Upper lobe of left lung (tissue), 6 donors: ENCODE data around the gene DHRS11. TPM values are rescaled to one million over a fixed set of nuclear protein-coding genes. Genes with fewer than 3 reads are reported as not detected.

Source experiments
- ATAC-seq, 2 donors: fragments of 200-7000 bp; cut with Tn5 transposase; one replicate each; pipeline ENCODE4 v1.9.1; 2022; ENCODE audit warnings: mild to moderate bottlenecking in 2 of 2, moderate library complexity in 2 of 2; ENCODE audit not compliant: low FRiP score in 2 of 2
- DNase-seq, 2 donors: peaks; one replicate each; pipeline ENCODE4 v3.0.0-alpha.2; 2019 to 2020
- H3K27ac ChIP-seq, 4 donors: fragments of 200-600 bp; sonication (generic); one replicate each; pipeline ENCODE4 v1.5.1; 2016 to 2019
- H3K27me3 ChIP-seq, 4 donors: fragments of 200-600 bp; sonication (generic); one replicate each; pipeline ENCODE4 v1.5.1; 2017 to 2019
- H3K36me3 ChIP-seq, 4 donors: fragments of 200-600 bp; sonication (generic); one replicate each; pipeline ENCODE4 v1.5.1; 2016 to 2019
- H3K4me1 ChIP-seq, 4 donors: fragments of 200-600 bp; sonication (generic); one replicate each; pipeline ENCODE4 v1.5.1; 2018 to 2019
- H3K4me3 ChIP-seq, 4 donors: fragments of 200-600 bp; sonication (generic); one replicate each; pipeline ENCODE4 v1.5.1; 2017 to 2019; ENCODE audit warnings: mild to moderate bottlenecking in 2 of 4, moderate library complexity in 1 of 4
- H3K9me3 ChIP-seq, 4 donors: fragments of 200-600 bp; sonication (generic); one replicate each; pipeline ENCODE4 v1.5.1; 2018 to 2019
- CTCF ChIP-seq, 6 experiments: fragments of 450-650 bp in 4 of 6; fragments of 200-600 bp in 2 of 6; sonication (generic) in 2 of 6; IDR thresholded peaks; one replicate each; pipeline ENCODE4 v1.5.1; 2016 to 2019; ENCODE audit warnings: antibody characterized with exemption in 6 of 6
- EP300 ChIP-seq, 4 donors: sonication (generic); formaldehyde crosslinking; IDR thresholded peaks; one replicate each; pipeline ENCODE4 v1.5.1; 2017; ENCODE audit warnings: antibody characterized with exemption in 4 of 4, control low read depth in 2 of 4
- POLR2A ChIP-seq, 4 donors: fragments of 450-650 bp; IDR thresholded peaks; one replicate each; pipeline ENCODE4 v1.5.1; 2016 to 2017; ENCODE audit warnings: antibody characterized with exemption in 4 of 4, mild to moderate bottlenecking in 2 of 4
- POLR2AphosphoS5 ChIP-seq, 2 donors: sonication (generic); formaldehyde crosslinking; IDR thresholded peaks; one replicate each; pipeline ENCODE4 v1.5.1; 2017; ENCODE audit warnings: antibody characterized with exemption in 2 of 2
- WGBS, 2 donors: methylation state at CpG; one replicate each; pipeline ENCODE4 v1.1.5; 2017 to 2018; 5-methylcytosine and 5-hydroxymethylcytosine counted together
- total RNA-seq, 6 donors: library from RNA; depleted of rRNA in 4 of 6; stranded (reverse); fragments of >200 nt in 4 of 6; gene quantifications; one replicate each; pipeline versions ENCODE4 v1.1.0 to v1.2.1, GENCODE V29; 2016 to 2021
- donor health status: DM: no; HTN: no; CAD: no; lungs with moderate emphysema.
- donor health status: DM: no; HTN: yes; CAD: no; lungs with severe emphysema.

Gene DHRS11
- total RNA-seq, 6 donors from 2014 or later, result 3.6 to 7.5 (median 4.9) TPM

- peaks cover 0 to 10% (median 3%) of the 10 kb centered on the region in 4 donors for H3K4me1 ChIP-seq
- TF ChIP-seq POLR2AphosphoS5 (IDR thresholded peaks at IDR 0.05) (no peak), CTCF (IDR thresholded peaks at IDR 0.05) (no peak), POLR2A (IDR thresholded peaks at IDR 0.05) (no peak), EP300 (IDR thresholded peaks at IDR 0.05) (no peak)
- no peak overlapping the region for H3K27ac ChIP-seq
- no peak overlapping the region for H3K4me3 ChIP-seq
- ATAC-seq (peak in 1 of 2 donors; percentile 30), DNase-seq (no peak)
- H3K27me3 ChIP-seq, result no peaks in the 10 kb centered on the region
- no peaks in the 10 kb centered on the region for H3K36me3 ChIP-seq
- 80 to 91% methylated on average over 9 of the region's 9 CpGs for WGBS, 2 donors
- no peaks in the 10 kb centered on the region for H3K9me3 ChIP-seq
These were observed 19.8 kb downstream of the DHRS11 start for GRCh38 chr17:36611345-36612072.

GRCh38 chr17:36612323-36612722 lies 20.6 kb downstream of the DHRS11 start:
- no peaks in the 10 kb centered on the region for H3K36me3 ChIP-seq
- H3K4me3 ChIP-seq, result no peak overlapping the region
- no peak for TF ChIP-seq POLR2A (IDR thresholded peaks at IDR 0.05)
- TF ChIP-seq POLR2AphosphoS5 (IDR thresholded peaks at IDR 0.05), result no peak
- TF ChIP-seq CTCF (IDR thresholded peaks at IDR 0.05), result no peak
- TF ChIP-seq EP300 (IDR thresholded peaks at IDR 0.05), result no peak
- ATAC-seq (no peak), DNase-seq (no peak)
- H3K27ac ChIP-seq, result no peak overlapping the region
- 72 to 87% methylated on average over 3 of the region's 3 CpGs for WGBS, 2 donors
- peaks cover 0 to 10% (median 3%) of the 10 kb centered on the region in 4 donors for H3K4me1 ChIP-seq
- H3K27me3 ChIP-seq, result no peaks in the 10 kb centered on the region
- H3K9me3 ChIP-seq, result no peaks in the 10 kb centered on the region

- no peak for ATAC-seq
- H3K27ac ChIP-seq, result no peak overlapping the region
- TF ChIP-seq POLR2A (IDR thresholded peaks at IDR 0.05) (no peak), EP300 (IDR thresholded peaks at IDR 0.05) (no peak), CTCF (IDR thresholded peaks at IDR 0.05) (no peak), POLR2AphosphoS5 (IDR thresholded peaks at IDR 0.05) (no peak)
These were observed 21.5 kb downstream of the DHRS11 start for GRCh38 chr17:36613155-36613554.

GRCh38 chr17:36614081-36614480 lies 22.4 kb downstream of the DHRS11 start:
- no peak overlapping the region for H3K27ac ChIP-seq
- peaks cover 0 to 1% (median 0%) of the 10 kb centered on the region in 4 donors for H3K4me1 ChIP-seq
- H3K4me3 ChIP-seq, result no peak overlapping the region
- ATAC-seq (no peak), DNase-seq (no peak)
- TF ChIP-seq POLR2A (IDR thresholded peaks at IDR 0.05) (no peak), CTCF (IDR thresholded peaks at IDR 0.05) (no peak), POLR2AphosphoS5 (IDR thresholded peaks at IDR 0.05) (no peak), EP300 (IDR thresholded peaks at IDR 0.05) (no peak)
- no peaks in the 10 kb centered on the region for H3K36me3 ChIP-seq
- WGBS, 2 donors, result 56 to 73% methylated on average over 5 to 7 of the region's 7 CpGs
- no peaks in the 10 kb centered on the region for H3K9me3 ChIP-seq
- H3K27me3 ChIP-seq, result no peaks in the 10 kb centered on the region

More at GRCh38 chr17:36613155-36613554, 21.5 kb downstream of the DHRS11 start:
- no peak for DNase-seq
- H3K36me3 ChIP-seq, result no peaks in the 10 kb centered on the region
- H3K4me1 ChIP-seq, result peaks cover 0 to 10% (median 3%) of the 10 kb centered on the region in 4 donors
- no peaks in the 10 kb centered on the region for H3K9me3 ChIP-seq
- H3K4me3 ChIP-seq, result no peak overlapping the region
- H3K27me3 ChIP-seq, result no peaks in the 10 kb centered on the region
- 52 to 68% methylated on average over 4 of the region's 4 CpGs for WGBS, 2 donors

GRCh38 chr17:36614933-36615332 lies 23.3 kb downstream of the DHRS11 start:
- 37 to 45% methylated on average over 4 to 5 of the region's 5 CpGs for WGBS, 2 donors
- H3K27me3 ChIP-seq, result no peaks in the 10 kb centered on the region
- no peak for ATAC-seq

More at GRCh38 chr17:36614933-36615332, 23.3 kb downstream of the DHRS11 start:
- H3K9me3 ChIP-seq, result no peaks in the 10 kb centered on the region
- TF ChIP-seq EP300 (IDR thresholded peaks at IDR 0.05) (no peak), CTCF (IDR thresholded peaks at IDR 0.05) (no peak), POLR2AphosphoS5 (IDR thresholded peaks at IDR 0.05) (no peak), POLR2A (IDR thresholded peaks at IDR 0.05) (no peak)
- H3K36me3 ChIP-seq, result no peaks in the 10 kb centered on the region
- no peak overlapping the region for H3K27ac ChIP-seq
- no peak for DNase-seq
- H3K4me3 ChIP-seq, result no peak overlapping the region
- H3K4me1 ChIP-seq, result no peaks in the 10 kb centered on the region
